ENCODE results near the gene MNT.

DNA sequence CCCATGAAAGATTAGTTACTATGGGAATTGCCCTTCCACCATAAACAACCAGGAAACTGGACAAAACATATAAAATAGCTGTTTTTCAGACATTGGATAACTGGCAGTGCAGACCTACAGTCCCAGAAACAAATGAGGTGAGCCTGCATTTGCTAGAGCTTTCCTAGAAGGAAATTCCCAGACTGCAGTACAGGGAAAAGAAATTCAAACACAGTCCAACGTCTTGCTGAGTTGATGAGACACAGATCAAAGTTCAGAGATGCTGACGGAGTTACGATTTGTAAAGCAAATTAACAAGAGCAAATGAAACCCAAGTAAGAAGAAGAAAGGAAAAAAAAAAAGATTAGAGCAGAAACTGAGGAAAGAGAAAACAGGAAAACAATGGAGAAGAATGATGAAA lies 41.3 kb upstream of the MNT start:
- TF ChIP-seq, protein P1, sequence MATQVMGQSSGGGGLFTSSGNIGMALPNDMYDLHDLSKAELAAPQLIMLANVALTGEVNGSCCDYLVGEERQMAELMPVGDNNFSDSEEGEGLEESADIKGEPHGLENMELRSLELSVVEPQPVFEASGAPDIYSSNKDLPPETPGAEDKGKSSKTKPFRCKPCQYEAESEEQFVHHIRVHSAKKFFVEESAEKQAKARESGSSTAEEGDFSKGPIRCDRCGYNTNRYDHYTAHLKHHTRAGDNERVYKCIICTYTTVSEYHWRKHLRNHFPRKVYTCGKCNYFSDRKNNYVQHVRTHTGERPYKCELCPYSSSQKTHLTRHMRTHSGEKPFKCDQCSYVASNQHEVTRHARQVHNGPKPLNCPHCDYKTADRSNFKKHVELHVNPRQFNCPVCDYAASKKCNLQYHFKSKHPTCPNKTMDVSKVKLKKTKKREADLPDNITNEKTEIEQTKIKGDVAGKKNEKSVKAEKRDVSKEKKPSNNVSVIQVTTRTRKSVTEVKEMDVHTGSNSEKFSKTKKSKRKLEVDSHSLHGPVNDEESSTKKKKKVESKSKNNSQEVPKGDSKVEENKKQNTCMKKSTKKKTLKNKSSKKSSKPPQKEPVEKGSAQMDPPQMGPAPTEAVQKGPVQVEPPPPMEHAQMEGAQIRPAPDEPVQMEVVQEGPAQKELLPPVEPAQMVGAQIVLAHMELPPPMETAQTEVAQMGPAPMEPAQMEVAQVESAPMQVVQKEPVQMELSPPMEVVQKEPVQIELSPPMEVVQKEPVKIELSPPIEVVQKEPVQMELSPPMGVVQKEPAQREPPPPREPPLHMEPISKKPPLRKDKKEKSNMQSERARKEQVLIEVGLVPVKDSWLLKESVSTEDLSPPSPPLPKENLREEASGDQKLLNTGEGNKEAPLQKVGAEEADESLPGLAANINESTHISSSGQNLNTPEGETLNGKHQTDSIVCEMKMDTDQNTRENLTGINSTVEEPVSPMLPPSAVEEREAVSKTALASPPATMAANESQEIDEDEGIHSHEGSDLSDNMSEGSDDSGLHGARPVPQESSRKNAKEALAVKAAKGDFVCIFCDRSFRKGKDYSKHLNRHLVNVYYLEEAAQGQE (IDR thresholded peaks at IDR 0.05), result no peak
- no peak for TF ChIP-seq CEBPB (IDR thresholded peaks at IDR 0.05)
- TF ChIP-seq BHLHE40 (IDR thresholded peaks at IDR 0.05; ENCODE audit: low read depth, low read length), result no peak
- TF ChIP-seq, protein P2, sequence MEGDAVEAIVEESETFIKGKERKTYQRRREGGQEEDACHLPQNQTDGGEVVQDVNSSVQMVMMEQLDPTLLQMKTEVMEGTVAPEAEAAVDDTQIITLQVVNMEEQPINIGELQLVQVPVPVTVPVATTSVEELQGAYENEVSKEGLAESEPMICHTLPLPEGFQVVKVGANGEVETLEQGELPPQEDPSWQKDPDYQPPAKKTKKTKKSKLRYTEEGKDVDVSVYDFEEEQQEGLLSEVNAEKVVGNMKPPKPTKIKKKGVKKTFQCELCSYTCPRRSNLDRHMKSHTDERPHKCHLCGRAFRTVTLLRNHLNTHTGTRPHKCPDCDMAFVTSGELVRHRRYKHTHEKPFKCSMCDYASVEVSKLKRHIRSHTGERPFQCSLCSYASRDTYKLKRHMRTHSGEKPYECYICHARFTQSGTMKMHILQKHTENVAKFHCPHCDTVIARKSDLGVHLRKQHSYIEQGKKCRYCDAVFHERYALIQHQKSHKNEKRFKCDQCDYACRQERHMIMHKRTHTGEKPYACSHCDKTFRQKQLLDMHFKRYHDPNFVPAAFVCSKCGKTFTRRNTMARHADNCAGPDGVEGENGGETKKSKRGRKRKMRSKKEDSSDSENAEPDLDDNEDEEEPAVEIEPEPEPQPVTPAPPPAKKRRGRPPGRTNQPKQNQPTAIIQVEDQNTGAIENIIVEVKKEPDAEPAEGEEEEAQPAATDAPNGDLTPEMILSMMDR (IDR thresholded peaks at IDR 0.05), result no peak
- no peak for TF ChIP-seq JUN (IDR thresholded peaks at IDR 0.05)
- no peak for TF ChIP-seq RCOR1 (IDR thresholded peaks at IDR 0.05; ENCODE audit: low read depth, low read length)
- TF ChIP-seq, protein P3, sequence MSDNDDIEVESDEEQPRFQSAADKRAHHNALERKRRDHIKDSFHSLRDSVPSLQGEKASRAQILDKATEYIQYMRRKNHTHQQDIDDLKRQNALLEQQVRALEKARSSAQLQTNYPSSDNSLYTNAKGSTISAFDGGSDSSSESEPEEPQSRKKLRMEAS (IDR thresholded peaks at IDR 0.05), result no peak
- no peak for TF ChIP-seq NPAS2 (CRISPR knock-in tag; IDR thresholded peaks at IDR 0.05; ENCODE audit: borderline replicate concordance)
- TF ChIP-seq POLR2A (IDR thresholded peaks at IDR 0.05; ENCODE audit: low read length), result no peak
- no peak for TF ChIP-seq CHD2 (IDR thresholded peaks at IDR 0.05; ENCODE audit: low read length, partially characterized antibody)
- TF ChIP-seq EHF (CRISPR knock-in tag; IDR thresholded peaks at IDR 0.05), result no peak
